GM23248 (cell line): ENCODE data around the gene PAK4. TPM values are rescaled to one million over a fixed set of nuclear protein-coding genes. Genes with fewer than 3 reads are reported as not detected.
A peak's percentile ranks its signal among the peaks of the same experiment; 100 is the strongest.
"Not testable (repeated sequence)": the region's sequence is repeated elsewhere in the genome, so short reads cannot be mapped to it uniquely, and the experiment has no call there.

Source experiments
- DNase-seq: peaks from one replicate; pipeline ENCODE4 v3.0.0-alpha.2; 2015
- H2AFZ ChIP-seq: fragments of 200-600 bp; sonication (generic); 2 replicates; pipeline ENCODE4 v1.6.1; 2016; ENCODE audit warnings: antibody characterized with exemption
- H3F3A ChIP-seq: fragments of 200-600 bp; sonication (generic); 2 replicates; pipeline ENCODE4 v1.6.1; 2016; ENCODE audit warnings: mild to moderate bottlenecking, antibody characterized with exemption, mixed run types; ENCODE audit not compliant: insufficient read depth
- H3K27ac ChIP-seq: fragments of 200-600 bp; sonication (generic); 2 replicates; pipeline ENCODE4 v1.5.1; 2016; ENCODE audit warnings: mild to moderate bottlenecking
- H3K27me3 ChIP-seq: fragments of 200-600 bp; sonication (generic); replicated peaks from 2 replicates; pipeline ENCODE4 v1.6.1; 2016; ENCODE audit warnings: mild to moderate bottlenecking; ENCODE audit not compliant: insufficient read depth
- H3K36me3 ChIP-seq: fragments of 200-600 bp; sonication (generic); 2 replicates; pipeline ENCODE4 v1.6.1; 2016; ENCODE audit warnings: low read depth, mild to moderate bottlenecking
- H3K4me1 ChIP-seq: fragments of 200-600 bp; sonication (generic); 2 replicates; pipeline ENCODE4 v1.6.1; 2016; ENCODE audit warnings: mild to moderate bottlenecking; ENCODE audit not compliant: insufficient read depth
- H3K4me2 ChIP-seq: fragments of 200-600 bp; sonication (generic); one replicate; pipeline ENCODE4 v1.6.1; 2016; ENCODE audit warnings: mild to moderate bottlenecking; ENCODE audit not compliant: unreplicated experiment
- H3K4me3 ChIP-seq: fragments of 200-600 bp; sonication (generic); 2 replicates; pipeline ENCODE4 v1.5.1; 2016; ENCODE audit warnings: mild to moderate bottlenecking
- H3K79me2 ChIP-seq: fragments of 200-600 bp; sonication (generic); 2 replicates; pipeline ENCODE4 v1.6.1; 2016; ENCODE audit warnings: mild to moderate bottlenecking; ENCODE audit not compliant: insufficient read depth
- H3K9ac ChIP-seq: fragments of 200-600 bp; sonication (generic); 2 replicates; pipeline ENCODE4 v1.6.1; 2016; ENCODE audit warnings: mild to moderate bottlenecking
- H3K9me2 ChIP-seq: fragments of 200-600 bp; sonication (generic); 2 replicates; pipeline ENCODE4 v1.6.1; 2016; ENCODE audit warnings: mixed run types, mild to moderate bottlenecking, moderate library complexity; ENCODE audit not compliant: insufficient read depth
- H3K9me3 ChIP-seq: fragments of 200-600 bp; sonication (generic); one replicate; pipeline ENCODE4 v1.6.1; 2017; ENCODE audit warnings: low read depth
- H4K20me1 ChIP-seq: fragments of 200-600 bp; sonication (generic); 2 replicates; pipeline ENCODE4 v1.6.0; 2016; ENCODE audit not compliant: insufficient read depth
- EZH2 ChIP-seq: fragments of 200-600 bp; sonication (generic); IDR thresholded peaks from 2 replicates; pipeline ENCODE4 v1.6.1; 2018; ENCODE audit warnings: antibody characterized with exemption, mild to moderate bottlenecking; ENCODE audit not compliant: insufficient read depth, poor library complexity, severe bottlenecking
- EZH2phosphoT487 ChIP-seq: fragments of 200-600 bp; sonication (generic); IDR thresholded peaks from 2 replicates; pipeline ENCODE4 v1.6.1; 2018; ENCODE audit warnings: antibody characterized with exemption, moderate library complexity, mild to moderate bottlenecking, low read depth; ENCODE audit not compliant: insufficient read depth
- WGBS, 2 experiments: methylation state at CpG; one replicate each; pipeline ENCODE4 v1.1.6; 2015 to 2017; ENCODE audit warnings: low lambda C conversion rate in 2 of 2, low coverage in 1 of 2; ENCODE audit errors: missing lambda C conversion rate in 2 of 2; 5-methylcytosine and 5-hydroxymethylcytosine counted together
- in situ Hi-C: fragments of 300-500 bp; cut with MboI; formaldehyde crosslinking; loops from 2 replicates; pipeline ENCODE4 v1.15.0; 2020
- polyA plus RNA-seq: library from polyadenylated mRNA; unstranded; fragments of >200 nt; fragmentation: Nextera tagmentation; extraction: Ambion mirVana; gene quantifications from 2 replicates; pipeline ENCODE4 v1.2.1, GENCODE V29; 2016
- total RNA-seq: library from RNA; depleted of rRNA; stranded (reverse); fragments of >200 nt; shearing (Covaris generic); gene quantifications from 2 replicates; pipeline ENCODE4 v1.2.3, GENCODE V29; 2014

Gene PAK4
- total and polyA plus RNA-seq, 2 experiments from 2014 or later: 10.9 to 20.1 TPM

- Histone ChIP-seq H3K36me3 (no peaks in the 10 kb centered on the region), H3K27ac (no peak overlapping the region), H3K4me2 (no peak overlapping the region), H3K4me3 (no peak overlapping the region), H3K9ac (no peak overlapping the region), H4K20me1 (no peaks in the 10 kb centered on the region), H3K9me2 (no peaks in the 10 kb centered on the region), H3K4me1 (peaks cover 7% of the 10 kb centered on the region; the same call in 1 of the 2 replicates), H3K27me3 (peaks cover 5% of the 10 kb centered on the region), H3K9me3 (no peaks in the 10 kb centered on the region), H3F3A (peaks cover under 1% of the 10 kb centered on the region; the same call in 1 of the 2 replicates), H3K79me2 (no peaks in the 10 kb centered on the region), H2AFZ (peak overlapping the region; percentile 76)
- TF ChIP-seq EZH2phosphoT487 (no peak), EZH2 (no peak)
- peak; percentile 27 for DNase-seq
- 41 to 47% methylated on average over 7 of the region's 7 CpGs for WGBS, 2 experiments
- in situ Hi-C loops: no loop called here
These were observed 40.9 kb upstream of the PAK4 start for GRCh38 chr19:39084732-39085080.

GRCh38 chr19:39085392-39085791 lies 40.2 kb upstream of the PAK4 start:
- TF ChIP-seq EZH2phosphoT487: no peak
- no peak for TF ChIP-seq EZH2
- Histone ChIP-seq H3K27ac (no peak overlapping the region), H3F3A (no peaks in the 10 kb centered on the region), H2AFZ (no peak overlapping the region), H3K36me3 (no peaks in the 10 kb centered on the region), H3K4me1 (peaks cover 7% of the 10 kb centered on the region; the same call in 1 of the 2 replicates), H3K27me3 (peaks cover 5% of the 10 kb centered on the region), H3K4me2 (no peak overlapping the region), H3K79me2 (no peaks in the 10 kb centered on the region), H3K9ac (no peak overlapping the region), H3K9me3 (no peaks in the 10 kb centered on the region), H3K4me3 (no peak overlapping the region), H3K9me2 (no peaks in the 10 kb centered on the region), H4K20me1 (no peaks in the 10 kb centered on the region)
- no peak for DNase-seq
- WGBS, 2 experiments: 91 to 92% methylated on average over 8 of the region's 8 CpGs
- in situ Hi-C loops: no loop called here

GRCh38 chr19:39086386-39086785 lies 39.2 kb upstream of the PAK4 start:
- Histone ChIP-seq H3K27me3 (peaks cover 5% of the 10 kb centered on the region), H3K4me2 (no peak overlapping the region), H3K79me2 (no peaks in the 10 kb centered on the region), H3K27ac (no peak overlapping the region), H3K9me3 (no peaks in the 10 kb centered on the region), H2AFZ (no peak overlapping the region), H3K4me1 (peaks cover 7% of the 10 kb centered on the region; the same call in 1 of the 2 replicates), H3K36me3 (no peaks in the 10 kb centered on the region), H3F3A (no peaks in the 10 kb centered on the region), H3K9ac (no peak overlapping the region), H3K9me2 (no peaks in the 10 kb centered on the region), H3K4me3 (no peak overlapping the region), H4K20me1 (no peaks in the 10 kb centered on the region)
- 64 to 68% methylated on average over 4 of the region's 4 CpGs for WGBS, 2 experiments
- in situ Hi-C loops: no loop called here
- TF ChIP-seq EZH2phosphoT487: no peak
- TF ChIP-seq EZH2: no peak
- DNase-seq: no peak

- Histone ChIP-seq H3K79me2 (no peaks in the 10 kb centered on the region), H2AFZ (no peak overlapping the region), H3K4me2 (no peak overlapping the region), H3K36me3 (no peaks in the 10 kb centered on the region), H3K27me3 (peaks cover 5% of the 10 kb centered on the region), H3F3A (no peaks in the 10 kb centered on the region), H3K27ac (no peak overlapping the region), H3K9me3 (no peaks in the 10 kb centered on the region), H3K9ac (no peak overlapping the region), H3K4me1 (peaks cover 7% of the 10 kb centered on the region; the same call in 1 of the 2 replicates), H3K4me3 (no peak overlapping the region), H3K9me2 (no peaks in the 10 kb centered on the region), H4K20me1 (no peaks in the 10 kb centered on the region)
- in situ Hi-C loops: no loop called here
- 72 to 77% methylated on average over 8 of the region's 8 CpGs for WGBS, 2 experiments
- TF ChIP-seq EZH2phosphoT487 (no peak), EZH2 (no peak)
- DNase-seq: no peak
These were observed 37.5 kb upstream of the PAK4 start for GRCh38 chr19:39087907-39088686.

- H2AFZ ChIP-seq, H3F3A ChIP-seq, H3K9ac ChIP-seq, H3K27me3 ChIP-seq, H3K4me2 ChIP-seq, H4K20me1 ChIP-seq, H3K79me2 ChIP-seq, in situ Hi-C loops, DNase-seq, H3K9me2 ChIP-seq, H3K27ac ChIP-seq, H3K4me1 ChIP-seq, H3K36me3 ChIP-seq, H3K4me3 ChIP-seq, H3K9me3 ChIP-seq: not testable (repeated sequence)
- WGBS, 2 experiments: 85 to 87% methylated on average over 8 of the region's 8 CpGs
These were observed 35.6 kb upstream of the PAK4 start for GRCh38 chr19:39090016-39090415.
